ENCODE measurements around the gene RNU1-1. TPM values are rescaled to one million over a fixed set of nuclear protein-coding genes. Genes with fewer than 3 reads are reported as not detected.
A peak's percentile ranks its signal among the peaks of the same experiment; 100 is the strongest.

The RNU1-1 gene
- total RNA-seq, 6 experiments from 2014 or later: under 0.01 to 3,377 (median 977) TPM

DNA sequence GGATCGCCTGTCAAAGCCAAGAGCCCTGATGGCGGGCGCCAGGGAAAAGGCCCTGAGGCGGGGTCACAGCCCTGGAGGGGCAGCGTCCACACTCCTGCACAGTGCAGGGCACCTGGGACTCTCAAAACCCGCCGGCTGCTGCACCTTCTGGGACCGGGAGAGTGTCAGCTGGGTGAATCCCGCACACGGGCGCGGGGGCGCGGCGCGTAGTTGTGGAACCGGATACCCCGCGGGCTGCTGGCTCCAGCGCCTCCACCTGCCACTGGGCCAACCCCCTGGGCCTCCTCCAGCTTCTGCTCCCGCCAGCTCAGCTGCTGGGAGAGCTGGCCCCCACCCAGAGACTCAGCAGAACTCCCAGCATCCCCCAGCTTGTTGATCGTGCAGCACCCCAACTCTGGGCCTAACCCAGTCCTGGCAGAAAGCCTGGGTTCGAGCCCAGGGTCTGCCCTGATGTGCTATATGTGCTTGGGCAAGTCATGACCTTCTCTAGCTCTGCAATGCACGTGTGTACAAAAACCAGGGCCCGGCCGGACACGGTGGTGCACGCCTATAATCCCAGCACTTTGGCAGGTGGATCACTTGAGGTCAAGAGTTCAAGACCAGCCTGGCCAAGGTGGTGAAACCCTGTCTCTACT, 39.8 kb downstream of the RNU1-1 start:
- H3K27me3 ChIP-seq: no peaks in the 10 kb centered on the region
- no peak overlapping the region for H3K4me3 ChIP-seq
- no peak for ATAC-seq
- H3K9me3 ChIP-seq: no peaks in the 10 kb centered on the region
- DNase-seq: no peak
- no peaks in the 10 kb centered on the region for H3K36me3 ChIP-seq
- intact Hi-C loops (cut with DNase I): no loop called here
- no peak overlapping the region for H3K27ac ChIP-seq
- TF ChIP-seq POLR2A (IDR thresholded peaks at IDR 0.05): no peak
- TF ChIP-seq, protein P1, sequence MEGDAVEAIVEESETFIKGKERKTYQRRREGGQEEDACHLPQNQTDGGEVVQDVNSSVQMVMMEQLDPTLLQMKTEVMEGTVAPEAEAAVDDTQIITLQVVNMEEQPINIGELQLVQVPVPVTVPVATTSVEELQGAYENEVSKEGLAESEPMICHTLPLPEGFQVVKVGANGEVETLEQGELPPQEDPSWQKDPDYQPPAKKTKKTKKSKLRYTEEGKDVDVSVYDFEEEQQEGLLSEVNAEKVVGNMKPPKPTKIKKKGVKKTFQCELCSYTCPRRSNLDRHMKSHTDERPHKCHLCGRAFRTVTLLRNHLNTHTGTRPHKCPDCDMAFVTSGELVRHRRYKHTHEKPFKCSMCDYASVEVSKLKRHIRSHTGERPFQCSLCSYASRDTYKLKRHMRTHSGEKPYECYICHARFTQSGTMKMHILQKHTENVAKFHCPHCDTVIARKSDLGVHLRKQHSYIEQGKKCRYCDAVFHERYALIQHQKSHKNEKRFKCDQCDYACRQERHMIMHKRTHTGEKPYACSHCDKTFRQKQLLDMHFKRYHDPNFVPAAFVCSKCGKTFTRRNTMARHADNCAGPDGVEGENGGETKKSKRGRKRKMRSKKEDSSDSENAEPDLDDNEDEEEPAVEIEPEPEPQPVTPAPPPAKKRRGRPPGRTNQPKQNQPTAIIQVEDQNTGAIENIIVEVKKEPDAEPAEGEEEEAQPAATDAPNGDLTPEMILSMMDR (IDR thresholded peaks at IDR 0.05): no peak
- no peaks in the 10 kb centered on the region for H3K4me1 ChIP-seq
- WGBS (ENCODE audit: insufficient coverage, low coverage, low lambda C conversion rate, missing lambda C conversion rate): 67% methylated on average over 1 of the region's 28 CpGs

DNA sequence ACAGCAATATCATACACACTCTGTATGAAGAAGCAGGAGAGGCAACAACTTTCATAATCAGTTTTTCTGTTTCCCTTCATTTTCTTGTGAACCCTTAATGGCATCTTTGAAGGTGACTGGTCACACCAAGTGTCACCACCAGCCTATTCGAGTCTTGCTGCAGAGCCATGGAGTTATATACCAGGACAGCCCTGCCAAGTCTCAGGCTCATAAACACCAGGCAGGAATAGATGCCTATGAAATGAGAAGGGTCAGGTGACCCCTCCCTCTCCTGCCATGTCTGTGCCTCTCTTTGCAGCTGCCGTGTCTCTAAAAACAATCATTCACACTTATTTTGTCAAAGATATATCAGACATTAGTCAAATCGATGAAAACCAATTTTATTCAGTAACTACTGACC, 45.5 kb downstream of the RNU1-1 start:
- TF ChIP-seq, protein P1 (IDR thresholded peaks at IDR 0.05): no peak
- TF ChIP-seq POLR2A (IDR thresholded peaks at IDR 0.05): no peak
- no peak overlapping the region for H3K4me3 ChIP-seq
- no peaks in the 10 kb centered on the region for H3K4me1 ChIP-seq
- DNase-seq (peak in 1 of 3 donors; percentile 2), ATAC-seq (no peak)
- no peaks in the 10 kb centered on the region for H3K9me3 ChIP-seq
- peaks cover 0 to 4% (median 0%) of the 10 kb centered on the region in 4 donors for H3K36me3 ChIP-seq
- 64% methylated on average over 3 of the region's 3 CpGs for whole genome bisulfite sequencing (ENCODE audit: insufficient coverage, low coverage, low lambda C conversion rate, missing lambda C conversion rate)
- no peaks in the 10 kb centered on the region for H3K27me3 ChIP-seq
- intact Hi-C loops (cut with DNase I): no loop called here
- H3K27ac ChIP-seq: no peak overlapping the region

DNA sequence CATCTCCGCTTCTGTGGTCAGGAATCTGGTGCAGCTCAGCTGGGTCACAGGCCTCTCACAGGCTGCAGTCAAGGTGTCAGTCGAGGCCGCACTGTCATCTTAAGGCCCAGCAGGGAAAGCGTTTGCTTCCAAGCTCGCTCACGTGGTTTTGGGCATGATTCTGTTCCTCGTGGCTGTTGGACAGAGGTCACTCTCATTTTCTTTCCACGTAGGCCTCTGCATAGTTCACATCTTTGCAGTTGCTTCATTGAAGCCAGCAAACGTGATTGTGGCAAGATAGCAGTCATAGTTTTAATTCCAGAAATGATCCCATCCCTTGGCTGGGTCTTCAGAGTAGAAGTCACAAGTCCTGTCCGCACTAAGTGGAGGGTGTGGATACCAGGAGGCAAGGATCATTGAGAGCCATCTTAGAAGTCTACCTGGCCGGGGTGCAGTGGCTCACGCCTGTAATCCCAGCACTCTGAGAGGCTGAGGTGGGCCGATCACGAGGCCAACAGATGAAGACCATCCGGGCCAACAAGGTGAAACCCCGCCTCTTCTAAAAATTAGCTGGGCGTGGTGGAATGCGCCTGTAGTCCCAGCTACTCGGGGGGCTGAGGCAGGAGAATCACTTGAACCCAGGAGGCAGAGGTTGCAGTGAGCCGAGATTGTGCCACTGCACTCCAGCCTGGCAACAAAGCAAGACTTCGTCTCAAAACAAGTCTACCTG, 49.0 kb downstream of the RNU1-1 start:
- H3K9me3 ChIP-seq: no peaks in the 10 kb centered on the region
- H3K4me3 ChIP-seq: no peak overlapping the region
- WGBS (ENCODE audit: insufficient coverage, low coverage, low lambda C conversion rate, missing lambda C conversion rate): 87% methylated on average over 5 of the region's 21 CpGs
- DNase-seq (no peak), ATAC-seq (no peak)
- no peaks in the 10 kb centered on the region for H3K27me3 ChIP-seq
- H3K36me3 ChIP-seq: peaks cover 0 to 9% (median 5%) of the 10 kb centered on the region in 4 donors
- no peaks in the 10 kb centered on the region for H3K4me1 ChIP-seq
- intact Hi-C loops (cut with DNase I): no loop called here
- TF ChIP-seq POLR2A (IDR thresholded peaks at IDR 0.05): no peak
- H3K27ac ChIP-seq: no peak overlapping the region

Small RNAs within 50 kb of the gene (small RNA-seq; reads per million reads assigned to genes)
- 0 reads per million in 2 experiments for gene RNU1-1
- gene RNU1-6P: 0 reads per million in 2 experiments

Other genes with a start within 250 kb of the RNU1-1 start
- 10 to 100 TPM in 3 of 6 experiments, 1 to 10 TPM in 3; 7.9 to 14.1 (median 10.2) TPM for gene FBXO42, start 161.8 kb downstream of the RNU1-1 start, total RNA-seq
- gene SZRD1, start 147.0 kb downstream of the RNU1-1 start, total RNA-seq: 10 to 100 TPM; 41.4 to 57.8 (median 47.5) TPM
- gene SPATA21, start 76.9 kb downstream of the RNU1-1 start, total RNA-seq: 1 to 10 TPM in 2 of 6 experiments, not detected in 4; 1.6 to 1.8 TPM
- 10 to 100 TPM; 13.9 to 28.3 (median 24.2) TPM for gene NECAP2, start 73.6 kb downstream of the RNU1-1 start, total RNA-seq
- 10 to 100 TPM; 22.7 to 30.7 (median 24.1) TPM for gene NBPF1, start 99.3 kb upstream of the RNU1-1 start, total RNA-seq
- gene RNU1-3, start 152.7 kb upstream of the RNU1-1 start, total RNA-seq: 1,000 to 10,000 TPM in 3 of 6 experiments, 100 to 1,000 TPM in 1, under 1 TPM in 2; under 0.01 to 3,377 (median 977) TPM
- 1,000 to 10,000 TPM in 3 of 6 experiments, 100 to 1,000 TPM in 1, under 1 TPM in 2; under 0.01 to 3,377 (median 977) TPM for gene RNU1-4, start 226.2 kb upstream of the RNU1-1 start, total RNA-seq